Head of caudate nucleus (tissue), 42 donors: ENCODE data around the gene KCNIP4.
A peak's percentile ranks its signal among the peaks of the same experiment; 100 is the strongest.

ENCODE experiments used
- DNase-seq, 42 donors: peaks; one replicate each; pipeline versions ENCODE4 v3.0.0 to v3.0.0-alpha.2; 2020 to 2021; ENCODE audit warnings: mixed read lengths in 7 of 42
- intact Hi-C: fragments of 100-400 bp; cut with DNase I; formaldehyde crosslinking; loops from one replicate; pipeline ENCODE4 v1.15.0; 2022

The KCNIP4 gene

DNA sequence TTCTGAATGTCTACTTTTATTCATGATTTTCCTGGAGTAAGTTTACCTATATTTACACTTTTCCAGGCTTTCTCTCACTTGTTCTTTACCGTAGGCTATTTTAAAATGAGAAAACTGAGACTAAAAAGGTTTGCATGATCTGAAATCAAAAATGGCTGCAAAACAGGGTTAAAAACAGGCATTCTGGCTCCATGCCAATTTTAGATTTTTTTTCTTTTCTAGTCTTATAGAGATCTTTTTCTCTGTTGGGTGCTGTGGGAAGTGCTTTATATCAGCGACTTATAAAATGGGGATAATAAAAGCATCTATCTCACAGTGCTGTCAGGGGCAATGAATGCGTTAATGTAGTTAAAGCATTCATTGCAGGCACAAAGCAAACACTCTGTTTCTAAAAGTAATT lies 953.6 kb downstream of the KCNIP4 start:
- no peak for DNase-seq

DNA sequence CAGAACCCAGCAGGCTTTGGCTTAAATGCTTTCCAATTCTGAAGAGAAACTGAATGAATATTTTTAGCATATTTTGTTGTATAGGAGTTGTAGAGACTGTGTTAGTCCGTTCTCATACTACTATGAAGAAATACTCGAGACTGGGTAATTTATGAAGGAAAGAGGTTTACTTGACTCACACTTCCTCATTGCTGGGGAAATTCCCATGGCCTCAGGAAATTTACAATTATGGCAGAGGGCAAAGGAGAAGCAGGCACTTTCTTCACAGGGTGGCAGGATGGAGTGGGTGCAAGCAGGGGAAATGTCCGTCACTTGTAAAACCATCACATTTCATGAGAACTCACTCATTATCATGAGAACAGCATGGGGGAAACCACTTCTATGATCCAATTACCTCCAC lies 956.6 kb downstream of the KCNIP4 start:
- DNase-seq, result no peak
- intact Hi-C loops, result no loop called here

More for the DNA sequence above, 953.6 kb downstream of the KCNIP4 start:
- intact Hi-C loops, result no loop called here

GRCh38 chr4:20987191-20987590 lies 961.4 kb downstream of the KCNIP4 start:
- intact Hi-C loops, result no loop called here
- no peak for DNase-seq

- peak in 34 of 42 donors; percentile 9 to 72 (median 36) for DNase-seq
Observed at GRCh38 chr4:20984576-20984836, 964.1 kb downstream of the KCNIP4 start.

GRCh38 chr4:20983763-20984575 lies 964.6 kb downstream of the KCNIP4 start:
- intact Hi-C loops, result no loop called here
- peak in 26 of 42 donors; percentile 1 to 62 (median 18) for DNase-seq

More at GRCh38 chr4:20984576-20984836, 964.1 kb downstream of the KCNIP4 start:
- intact Hi-C loops, result no loop called here

GRCh38 chr4:20982544-20982943 lies 966.0 kb downstream of the KCNIP4 start:
- intact Hi-C loops, result no loop called here
- no peak for DNase-seq

- DNase-seq, result no peak
- intact Hi-C loops, result no loop called here
Observed at GRCh38 chr4:20960291-20960690, 988.3 kb downstream of the KCNIP4 start.

GRCh38 chr4:20954541-20954940 lies 994.0 kb downstream of the KCNIP4 start:
- intact Hi-C loops, result no loop called here
- no peak for DNase-seq

GRCh38 chr4:20944961-20945360 lies 1003.6 kb downstream of the KCNIP4 start:
- intact Hi-C loops, result no loop called here
- DNase-seq, result no peak

DNA sequence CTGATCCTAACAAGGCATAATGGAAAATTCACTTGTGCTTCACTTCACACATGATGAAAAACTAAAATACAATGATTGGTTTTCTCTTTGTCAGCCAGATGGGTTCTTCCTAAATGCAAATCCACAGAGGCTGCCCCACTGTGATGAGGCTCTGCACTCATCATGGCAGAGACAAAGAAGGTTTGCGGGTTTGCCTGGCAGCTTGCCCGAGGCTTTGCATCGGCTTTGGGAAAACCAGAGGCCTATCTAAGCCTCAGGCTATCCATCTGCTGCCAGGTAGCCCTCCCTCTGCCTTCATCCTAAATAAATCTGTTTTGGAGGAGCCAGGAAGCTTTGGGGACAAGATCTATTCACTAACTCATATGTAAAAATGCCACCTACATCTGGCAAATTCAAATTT lies 1004.1 kb downstream of the KCNIP4 start:
- intact Hi-C loops, result no loop called here
- no peak for DNase-seq

DNA sequence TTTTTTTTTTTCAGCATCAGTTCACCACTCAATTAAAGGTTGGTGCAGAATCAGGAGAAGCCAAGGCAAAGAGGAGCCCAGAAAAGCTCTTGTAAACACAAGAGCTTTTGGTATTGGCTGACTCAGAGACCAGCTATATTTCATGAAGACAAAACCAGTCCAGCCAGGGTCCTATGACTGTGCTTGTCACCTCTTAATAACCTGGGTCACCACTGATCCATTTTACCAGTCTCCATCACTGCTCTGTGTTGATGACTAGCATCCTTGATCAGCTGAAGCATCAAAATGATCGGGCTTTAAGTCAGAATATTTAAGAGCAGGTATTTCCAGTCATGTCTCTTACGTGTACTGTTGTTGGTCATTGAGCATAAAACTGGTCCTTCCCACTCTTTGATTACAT lies 1010.4 kb downstream of the KCNIP4 start:
- intact Hi-C loops, result no loop called here

GRCh38 chr4:20926529-20926928 lies 1022.0 kb downstream of the KCNIP4 start:
- no peak for DNase-seq

More for the DNA sequence above, 1010.4 kb downstream of the KCNIP4 start:
- DNase-seq, result no peak

GRCh38 chr4:20925176-20925575 lies 1023.4 kb downstream of the KCNIP4 start:
- no peak for DNase-seq
- intact Hi-C loops, result no loop called here

More at GRCh38 chr4:20926529-20926928, 1022.0 kb downstream of the KCNIP4 start:
- intact Hi-C loops, result no loop called here

- no peak for DNase-seq
- intact Hi-C loops, result no loop called here
Observed at GRCh38 chr4:20922962-20923361, 1025.6 kb downstream of the KCNIP4 start.

GRCh38 chr4:20916106-20916505 lies 1032.5 kb downstream of the KCNIP4 start:
- intact Hi-C loops, result no loop called here
- no peak for DNase-seq

- no peak for DNase-seq
- intact Hi-C loops, result no loop called here
Observed at GRCh38 chr4:20904966-20905365, 1043.6 kb downstream of the KCNIP4 start.

GRCh38 chr4:20901851-20902250 lies 1046.7 kb downstream of the KCNIP4 start:
- no peak for DNase-seq
- intact Hi-C loops, result no loop called here

DNA sequence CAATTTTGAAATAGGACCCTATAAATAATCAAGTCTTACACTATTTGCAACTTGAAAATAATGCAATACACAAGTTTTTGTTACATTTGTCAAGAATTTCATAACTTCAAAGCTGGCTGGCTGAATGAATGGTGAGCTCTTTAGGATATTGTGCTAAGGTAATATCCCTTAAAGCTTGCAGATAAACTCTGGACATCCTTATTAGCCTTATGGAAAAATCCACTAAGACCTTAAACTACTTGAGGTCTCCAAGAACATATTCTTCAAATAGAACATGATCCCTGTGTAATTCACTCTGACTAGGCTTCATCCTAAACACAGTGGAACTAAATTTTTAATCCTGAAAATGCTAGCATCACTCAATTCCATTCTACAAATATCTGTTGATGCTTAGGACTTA lies 1049.0 kb downstream of the KCNIP4 start:
- DNase-seq, result no peak
- intact Hi-C loops, result no loop called here

DNA sequence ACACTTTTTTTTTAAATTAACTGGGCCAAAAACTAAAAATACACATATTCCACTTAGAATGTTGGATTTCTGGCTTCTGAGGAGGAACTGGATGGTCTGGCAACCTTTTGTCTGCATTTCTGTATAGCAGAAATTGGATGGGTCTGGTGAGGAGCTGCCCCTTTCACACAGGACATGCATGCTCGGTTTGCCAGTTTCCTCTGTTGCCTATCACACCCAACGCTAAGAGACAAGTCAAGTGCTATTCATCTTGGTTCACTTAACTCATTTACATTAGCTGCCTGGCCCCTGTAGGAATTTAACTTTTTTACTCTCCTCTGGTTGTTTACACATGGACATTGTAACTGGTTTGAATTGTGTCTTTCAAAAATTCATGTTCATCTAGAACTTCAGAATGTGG lies 1052.6 kb downstream of the KCNIP4 start:
- intact Hi-C loops, result no loop called here
- no peak for DNase-seq

GRCh38 chr4:20895208-20895607 lies 1053.4 kb downstream of the KCNIP4 start:
- intact Hi-C loops, result no loop called here
- no peak for DNase-seq

GRCh38 chr4:20890761-20891160 lies 1057.8 kb downstream of the KCNIP4 start:
- intact Hi-C loops, result no loop called here

More at GRCh38 chr4:20890761-20891160, 1057.8 kb downstream of the KCNIP4 start:
- DNase-seq, result no peak
